Keratinocyte (primary cell): ENCODE measurements around the gene CHRDL1. TPM values are rescaled to one million over a fixed set of nuclear protein-coding genes. Genes with fewer than 3 reads are reported as not detected.

ENCODE experiments used
- DNase-seq: peaks from one replicate; pipeline ENCODE4 v3.0.0-alpha.2; 2011; ENCODE audit warnings: low read depth, missing footprints, low spot score
- FAIRE-seq: peaks from 2 replicates; lab custom pipeline; 2011; peaks lifted over from hg19 to GRCh38; lab: Jason Lieb, UNC
- H2AFZ ChIP-seq: 2 replicates; pipeline ENCODE4 v1.6.0; 2012; ENCODE audit warnings: low read length, control low read depth, inconsistent platforms; ENCODE audit not compliant: control insufficient read depth
- H3K27ac ChIP-seq: 2 replicates; pipeline ENCODE4 v1.5.1; 2011; ENCODE audit warnings: low read length; ENCODE audit not compliant: control insufficient read depth, insufficient read depth
- H3K27me3 ChIP-seq: 3 replicates; pipeline ENCODE4 v1.6.0; 2011; ENCODE audit warnings: low read length; ENCODE audit not compliant: control insufficient read depth, insufficient read depth; ENCODE audit errors: extremely low read depth
- H3K36me3 ChIP-seq, 2 experiments: 2 replicates in 1 of 2; 3 replicates in 1 of 2; pipeline ENCODE4 v1.5.1; 2011; ENCODE audit warnings: low read length in 2 of 2, mild to moderate bottlenecking in 1 of 2; ENCODE audit not compliant: control insufficient read depth in 2 of 2, insufficient read depth in 2 of 2; ENCODE audit errors: extremely low read depth in 1 of 2
- H3K4me1 ChIP-seq: 3 replicates; pipeline ENCODE4 v1.5.1; 2011; ENCODE audit warnings: low read length; ENCODE audit not compliant: control insufficient read depth, insufficient read depth; ENCODE audit errors: extremely low read depth
- H3K4me2 ChIP-seq: 3 replicates; pipeline ENCODE4 v1.6.0; 2011; ENCODE audit warnings: low read depth, low read length; ENCODE audit not compliant: control insufficient read depth, insufficient read depth; ENCODE audit errors: extremely low read depth
- H3K4me3 ChIP-seq, 3 experiments: fragments of 200-600 bp in 1 of 3; sonication (generic) in 1 of 3; 2 replicates in 2 of 3; 3 replicates in 1 of 3; pipeline ENCODE4 v1.5.1; 2011 to 2016; ENCODE audit warnings: low read length in 3 of 3, mild to moderate bottlenecking in 3 of 3, control low read depth in 2 of 3, inconsistent platforms in 1 of 3, low read depth in 1 of 3, mixed read lengths in 1 of 3, mixed run types in 1 of 3, moderate library complexity in 1 of 3; ENCODE audit not compliant: control insufficient read depth in 2 of 3, insufficient read depth in 2 of 3; ENCODE audit errors: extremely low read depth in 1 of 3
- H3K79me2 ChIP-seq: 2 replicates; pipeline ENCODE4 v1.6.0; 2012; ENCODE audit warnings: low read length; ENCODE audit not compliant: control insufficient read depth, insufficient read depth
- H3K9ac ChIP-seq: 3 replicates; pipeline ENCODE4 v1.6.0; 2011; ENCODE audit warnings: low read length; ENCODE audit not compliant: control insufficient read depth, insufficient read depth; ENCODE audit errors: extremely low read depth
- H3K9me1 ChIP-seq: 3 replicates; pipeline ENCODE4 v1.6.0; 2011; ENCODE audit warnings: low read length; ENCODE audit not compliant: control insufficient read depth, insufficient read depth; ENCODE audit errors: extremely low read depth
- H3K9me3 ChIP-seq: 2 replicates; pipeline ENCODE4 v1.5.1; 2012; ENCODE audit warnings: low read depth, low read length; ENCODE audit not compliant: control insufficient read depth
- H4K20me1 ChIP-seq: 3 replicates; pipeline ENCODE4 v1.6.0; 2011; ENCODE audit warnings: low read length; ENCODE audit not compliant: control insufficient read depth, insufficient read depth; ENCODE audit errors: extremely low read depth
- EZH2 ChIP-seq: IDR thresholded peaks from one replicate; pipeline ENCODE4 v1.6.1; 2012; ENCODE audit warnings: inconsistent platforms, mild to moderate bottlenecking, low read length, moderate library complexity
- dilution Hi-C: fragments of 300-500 bp; cut with MboI; formaldehyde crosslinking; loops from one replicate; pipeline ENCODE4 v1.7.0; 2020; ENCODE audit warnings: low sequenced_read_pairs; ENCODE audit not compliant: extremely low pct_ligation_motif_present
- polyA plus RNA-seq, 5 experiments: library from polyadenylated mRNA; depleted of rRNA in 3 of 5; stranded (reverse) in 3 of 5; stranded (forward) in 1 of 5; unstranded in 1 of 5; fragments of >200 nt; gene quantifications; 1 replicate in 1 of 5; 2 replicates in 3 of 5; 3 replicates in 1 of 5; pipeline versions ENCODE4 v1.2.1 to v1.2.3, GENCODE V29; 2011 to 2012; ENCODE audit warnings: missing spikeins in 2 of 5, low read depth in 1 of 5, low replicate concordance in 1 of 5
- TF ChIP-seq, protein P1 (sequence below), 3 experiments: IDR thresholded peaks in 1 of 3; conservative IDR thresholded peaks in 1 of 3; optimal IDR thresholded peaks in 1 of 3; 2 replicates in 2 of 3; 3 replicates in 1 of 3; pipeline versions ENCODE3 to v1.5.1; 2011; ENCODE audit warnings: low read length in 3 of 3, mild to moderate bottlenecking in 3 of 3, moderate library complexity in 2 of 3, control low read depth in 1 of 3, inconsistent platforms in 1 of 3; ENCODE audit not compliant: insufficient read depth in 2 of 3; ENCODE audit errors: extremely low read depth in 1 of 3

CHRDL1 gene
- polyA plus RNA-seq, 1 donor (not counting 4 experiments of a cell fraction or from before 2014, with no cell fraction given), result not detected

DNA sequence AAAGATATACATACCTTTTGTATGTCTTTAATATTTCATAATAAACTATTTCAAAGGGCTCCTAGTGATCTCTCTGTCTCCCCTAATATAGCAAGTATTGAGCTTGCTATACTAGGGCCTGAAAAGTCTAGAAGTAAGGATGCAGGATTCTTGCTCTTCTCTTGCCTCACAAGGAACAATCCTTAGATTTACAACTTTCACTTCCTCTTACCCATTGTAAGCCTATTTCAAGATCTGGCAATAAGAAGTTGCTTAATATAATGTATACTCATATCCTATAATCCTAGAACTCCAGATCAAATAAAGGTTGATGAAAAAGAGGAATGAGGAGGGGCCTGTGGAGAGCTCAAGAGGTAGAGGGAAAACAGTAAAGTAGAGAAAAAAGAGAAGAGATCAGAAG is 40.8 kb upstream of the CHRDL1 start:
- no peak for TF ChIP-seq EZH2
- TF ChIP-seq, protein P1, sequence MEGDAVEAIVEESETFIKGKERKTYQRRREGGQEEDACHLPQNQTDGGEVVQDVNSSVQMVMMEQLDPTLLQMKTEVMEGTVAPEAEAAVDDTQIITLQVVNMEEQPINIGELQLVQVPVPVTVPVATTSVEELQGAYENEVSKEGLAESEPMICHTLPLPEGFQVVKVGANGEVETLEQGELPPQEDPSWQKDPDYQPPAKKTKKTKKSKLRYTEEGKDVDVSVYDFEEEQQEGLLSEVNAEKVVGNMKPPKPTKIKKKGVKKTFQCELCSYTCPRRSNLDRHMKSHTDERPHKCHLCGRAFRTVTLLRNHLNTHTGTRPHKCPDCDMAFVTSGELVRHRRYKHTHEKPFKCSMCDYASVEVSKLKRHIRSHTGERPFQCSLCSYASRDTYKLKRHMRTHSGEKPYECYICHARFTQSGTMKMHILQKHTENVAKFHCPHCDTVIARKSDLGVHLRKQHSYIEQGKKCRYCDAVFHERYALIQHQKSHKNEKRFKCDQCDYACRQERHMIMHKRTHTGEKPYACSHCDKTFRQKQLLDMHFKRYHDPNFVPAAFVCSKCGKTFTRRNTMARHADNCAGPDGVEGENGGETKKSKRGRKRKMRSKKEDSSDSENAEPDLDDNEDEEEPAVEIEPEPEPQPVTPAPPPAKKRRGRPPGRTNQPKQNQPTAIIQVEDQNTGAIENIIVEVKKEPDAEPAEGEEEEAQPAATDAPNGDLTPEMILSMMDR (optimal IDR thresholded peaks at IDR 0.05 in 1 of 3, IDR thresholded peaks at IDR 0.05 in 1 of 3, conservative IDR thresholded peaks at IDR 0.05 in 1 of 3; ENCODE audit: extremely low read depth in 1 of 3, insufficient read depth in 2 of 3, low read length in 3 of 3), result no peak
- no peak overlapping the region for H3K9ac ChIP-seq
- peaks cover 7% of the 10 kb centered on the region for H3K27me3 ChIP-seq
- no peaks in the 10 kb centered on the region for H3K4me1 ChIP-seq
- no peak overlapping the region for H3K4me2 ChIP-seq
- no peaks in the 10 kb centered on the region for H3K36me3 ChIP-seq
- H3K9me1 ChIP-seq, result no peaks in the 10 kb centered on the region
- no peaks in the 10 kb centered on the region for H3K9me3 ChIP-seq
- FAIRE-seq (no peak), DNase-seq (no peak)
- H3K4me3 ChIP-seq, result no peak overlapping the region
- no peaks in the 10 kb centered on the region for H3K79me2 ChIP-seq
- H4K20me1 ChIP-seq, result no peaks in the 10 kb centered on the region
- H2AFZ ChIP-seq, result no peak overlapping the region
- dilution Hi-C loops, result loop anchor here (25.0 kb wide), 1 partner anchor 399 kb away; no protein-coding TSS in a partner anchor
- no peak overlapping the region for H3K27ac ChIP-seq

DNA sequence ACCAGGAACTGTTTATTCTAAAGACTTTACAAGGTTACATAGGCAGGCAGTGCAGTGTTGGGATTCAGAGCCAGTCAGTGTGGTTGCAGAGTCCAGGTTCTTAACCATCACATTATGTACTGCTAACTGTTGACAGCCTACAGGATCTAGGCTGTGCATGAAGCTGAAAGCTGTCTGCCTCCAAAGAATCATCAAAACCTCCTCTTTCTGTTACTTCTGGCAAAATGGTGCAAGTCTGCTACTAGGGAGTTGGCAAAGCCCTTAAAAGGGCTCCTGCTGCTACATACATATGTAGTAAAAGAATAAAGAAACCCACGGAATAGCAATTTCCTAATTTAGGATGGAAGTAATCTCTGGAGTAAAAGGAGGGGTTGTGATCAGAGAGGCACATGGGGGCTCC is 40.4 kb upstream of the CHRDL1 start:
- no peak overlapping the region for H3K9ac ChIP-seq
- no peak overlapping the region for H2AFZ ChIP-seq
- DNase-seq, result no peak
- peaks cover 7% of the 10 kb centered on the region for H3K27me3 ChIP-seq
- H3K4me3 ChIP-seq, result no peak overlapping the region
- H3K4me1 ChIP-seq, result no peaks in the 10 kb centered on the region
- no peaks in the 10 kb centered on the region for H3K36me3 ChIP-seq
- TF ChIP-seq EZH2, result no peak
- TF ChIP-seq, protein P1 (optimal IDR thresholded peaks at IDR 0.05 in 1 of 3, IDR thresholded peaks at IDR 0.05 in 1 of 3, conservative IDR thresholded peaks at IDR 0.05 in 1 of 3; ENCODE audit: extremely low read depth in 1 of 3, insufficient read depth in 2 of 3, low read length in 3 of 3), result no peak
- H3K27ac ChIP-seq, result no peak overlapping the region
- no peaks in the 10 kb centered on the region for H3K9me1 ChIP-seq
- dilution Hi-C loops, result loop anchor here (25.0 kb wide), 1 partner anchor 399 kb away; no protein-coding TSS in a partner anchor
- H3K9me3 ChIP-seq, result no peaks in the 10 kb centered on the region
- H3K4me2 ChIP-seq, result no peak overlapping the region
- no peak for FAIRE-seq
- no peaks in the 10 kb centered on the region for H3K79me2 ChIP-seq
- H4K20me1 ChIP-seq, result no peaks in the 10 kb centered on the region
